HCT116 (cell line): ENCODE results near the gene GJE1. TPM values are rescaled to one million over a fixed set of nuclear protein-coding genes. Genes with fewer than 3 reads are reported as not detected.
"Not testable (repeated sequence)": the region's sequence is repeated elsewhere in the genome, so short reads cannot be mapped to it uniquely, and the experiment has no call there.

Experiments
- ATAC-seq: fragments of 200-7000 bp; cut with Tn5 transposase; 2 replicates; pipeline ENCODE4 v1.9.1; 2020; ENCODE audit warnings: mild to moderate bottlenecking, moderate library complexity
- BruUV-seq: library from RNA; stranded (reverse); fragments of 400-500 nt; replicated peaks from 2 replicates; lab custom pipeline; 2021; lab: Mats Ljungman, UMichigan
- CTCF ChIA-PET: fragments of 300-600 bp; sonication (Branson Sonifier 250); formaldehyde crosslinking; loops from one replicate; lab custom pipeline; 2021; ENCODE audit warnings: antibody characterized with exemption; lab: Charles Lee
- POLR2A ChIA-PET: fragments of 300-600, 350-600 bp; sonication (Branson Sonifier 250); formaldehyde crosslinking; loops from one replicate; lab custom pipeline; 2021; ENCODE audit warnings: antibody characterized with exemption; lab: Charles Lee
- RAD21 ChIA-PET, 2 experiments: fragments of 300-600 bp; sonication (Branson Sonifier 250); formaldehyde crosslinking; loops; one replicate each; lab custom pipeline; 2023; ENCODE audit warnings: low total read pairs in 2 of 2; ENCODE audit not compliant: uncharacterized antibody in 2 of 2, unreplicated experiment in 2 of 2, low non-redundant PET in 1 of 2; lab: Charles Lee
- DNase-seq: peaks from one replicate; pipeline ENCODE4 v3.0.0-alpha.2; 2010; ENCODE audit warnings: low read depth, low spot score
- H2AFZ ChIP-seq: fragments of 200-600 bp; shearing (Covaris generic), sonication (generic); 2 replicates; pipeline ENCODE4 v1.6.1; 2017; ENCODE audit warnings: low read depth, mixed run types, mixed read lengths, antibody characterized with exemption, low read length; ENCODE audit not compliant: poor library complexity, severe bottlenecking
- H3K27ac ChIP-seq: 2 replicates; pipeline ENCODE4 v1.5.1; 2012; ENCODE audit warnings: low read depth, low read length
- H3K27me3 ChIP-seq: fragments of 200-600 bp; sonication (generic); 2 replicates; pipeline ENCODE4 v1.6.1; 2016; ENCODE audit warnings: mixed run types, low read length, mixed read lengths; ENCODE audit not compliant: insufficient read depth
- H3K36me3 ChIP-seq, 2 experiments: fragments of 200-500 bp in 1 of 2; fragments of 200-600 bp in 1 of 2; sonication (Bioruptor generic) in 1 of 2; sonication (generic) in 1 of 2; 2 replicates each; pipeline versions ENCODE4 v1.5.1 to v1.6.1; 2014 to 2016; ENCODE audit warnings: low read length in 2 of 2, inconsistent platforms in 1 of 2, mixed read lengths in 1 of 2, mixed run types in 1 of 2; ENCODE audit not compliant: insufficient read depth in 2 of 2, control insufficient read depth in 1 of 2
- H3K4me1 ChIP-seq, 2 experiments: fragments of 200-600 bp in 1 of 2; sonication (generic) in 1 of 2; 2 replicates each; pipeline versions ENCODE4 v1.5.1 to v1.6.1; 2012 to 2017; ENCODE audit warnings: low read length in 2 of 2, inconsistent platforms in 1 of 2, mild to moderate bottlenecking in 1 of 2, mixed read lengths in 1 of 2, mixed run types in 1 of 2, moderate library complexity in 1 of 2; ENCODE audit not compliant: insufficient read depth in 2 of 2, control insufficient read depth in 1 of 2
- H3K4me2 ChIP-seq: fragments of 200-600 bp; sonication (generic); 2 replicates; pipeline ENCODE4 v1.6.1; 2017; ENCODE audit warnings: mixed run types, low read length, mixed read lengths
- H3K4me3 ChIP-seq, 2 experiments: fragments of 200-600 bp in 1 of 2; sonication (generic) in 1 of 2; replicated peaks in 1 of 2; 2 replicates each; pipeline ENCODE4 v1.5.1; 2011 to 2016; ENCODE audit warnings: low read length in 2 of 2, control low read depth in 1 of 2, low read depth in 1 of 2, mild to moderate bottlenecking in 1 of 2, mixed read lengths in 1 of 2, mixed run types in 1 of 2
- H3K79me2 ChIP-seq: fragments of 200-600 bp; sonication (generic); 2 replicates; pipeline ENCODE4 v1.6.1; 2017; ENCODE audit warnings: mild to moderate bottlenecking, mixed run types, low read length, moderate library complexity, mixed read lengths; ENCODE audit not compliant: insufficient read depth
- H3K9ac ChIP-seq: fragments of 200-600 bp; sonication (generic); 2 replicates; pipeline ENCODE4 v1.6.1; 2016; ENCODE audit warnings: low read length, mixed read lengths
- H3K9me2 ChIP-seq: fragments of 200-600 bp; sonication (generic), shearing (Covaris generic); 2 replicates; pipeline ENCODE4 v1.6.1; 2017; ENCODE audit warnings: mixed run types, mild to moderate bottlenecking, moderate library complexity; ENCODE audit not compliant: insufficient read depth
- H3K9me3 ChIP-seq, 2 experiments: fragments of 200-500 bp in 1 of 2; fragments of 200-600 bp in 1 of 2; sonication (Bioruptor generic) in 1 of 2; sonication (generic) in 1 of 2; 2 replicates each; pipeline ENCODE4 v1.6.1; 2014 to 2017; ENCODE audit warnings: low read length in 2 of 2, mixed read lengths in 2 of 2, inconsistent platforms in 1 of 2, low read depth in 1 of 2, mild to moderate bottlenecking in 1 of 2, mixed run types in 1 of 2, moderate library complexity in 1 of 2; ENCODE audit not compliant: control insufficient read depth in 1 of 2, insufficient read depth in 1 of 2
- H4K20me1 ChIP-seq: fragments of 200-600 bp; sonication (generic), shearing (Covaris generic); 2 replicates; pipeline ENCODE4 v1.6.1; 2017; ENCODE audit warnings: mixed run types, mild to moderate bottlenecking, moderate library complexity; ENCODE audit not compliant: insufficient read depth
- EZH2phosphoT487 ChIP-seq: fragments of 200-600 bp; IDR thresholded peaks from 2 replicates; pipeline ENCODE4 v1.6.1; 2018; ENCODE audit warnings: antibody characterized with exemption, borderline replicate concordance
- REST ChIP-seq: IDR thresholded peaks from 2 replicates; pipeline ENCODE4 v1.6.1; 2012; ENCODE audit warnings: low read depth
- intact Hi-C: fragments of 100-400 bp; cut with micrococcal nuclease; formaldehyde crosslinking; loops from 2 replicates; pipeline ENCODE4 v1.10.0; 2022
- total RNA-seq: library from RNA; stranded (reverse); gene quantifications from one replicate; pipeline ENCODE4 v1.2.1, GENCODE V29; 2021; ENCODE audit not compliant: unreplicated experiment

GJE1 gene
- total RNA-seq, 1 experiment from 2014 or later = not detected

GRCh38 chr6:142088858-142089216 lies 43.9 kb upstream of the GJE1 start:
- Histone ChIP-seq H3K4me2 (no peak overlapping the region), H4K20me1 (no peaks in the 10 kb centered on the region), H3K27ac (no peak overlapping the region), H3K27me3 (no peaks in the 10 kb centered on the region), H3K9ac (no peak overlapping the region), H3K36me3 (no peaks in the 10 kb centered on the region), H3K9me2 (no peaks in the 10 kb centered on the region), H3K79me2 (no peaks in the 10 kb centered on the region), H3K4me1 (no peaks in the 10 kb centered on the region), H2AFZ (no peak overlapping the region), H3K4me3 (no peak overlapping the region), H3K9me3 (no peaks in the 10 kb centered on the region)
- TF ChIP-seq REST = peak; percentile 44
- TF ChIP-seq EZH2phosphoT487 = no peak
- ATAC-seq (no peak), DNase-seq (no peak)
- intact Hi-C loops = no loop called here
- ChIA-PET CTCF (no interaction called here), POLR2A (no interaction called here), RAD21 (no interaction called here)
- no TSS peak for BruUV-seq

- H3K9me2 ChIP-seq, H3K4me3 ChIP-seq, H2AFZ ChIP-seq, H3K4me1 ChIP-seq, CTCF ChIA-PET, H3K9ac ChIP-seq, DNase-seq, H3K27me3 ChIP-seq, H3K4me2 ChIP-seq, ATAC-seq, H3K27ac ChIP-seq, H3K79me2 ChIP-seq, RAD21 ChIA-PET, POLR2A ChIA-PET, H4K20me1 ChIP-seq, BruUV-seq, H3K9me3 ChIP-seq, intact Hi-C loops, H3K36me3 ChIP-seq: not testable (repeated sequence)
These were observed 27.9 kb upstream of the GJE1 start for GRCh38 chr6:142104820-142105219.

- H3K4me2 ChIP-seq, H3K27me3 ChIP-seq, POLR2A ChIA-PET, H3K4me1 ChIP-seq, DNase-seq, BruUV-seq, H2AFZ ChIP-seq, H3K36me3 ChIP-seq, H3K9ac ChIP-seq, H3K79me2 ChIP-seq, H3K9me3 ChIP-seq, ATAC-seq, H4K20me1 ChIP-seq, H3K27ac ChIP-seq, H3K9me2 ChIP-seq, RAD21 ChIA-PET, H3K4me3 ChIP-seq: not testable (repeated sequence)
- intact Hi-C loops = loop anchor here (10.0 kb wide), 1 partner anchor 496 kb away; no protein-coding TSS in a partner anchor
- CTCF ChIA-PET = interaction anchor here (1.0 to 3.7 kb wide), 2 partner anchors 121 to 433 kb away, joined by 4 to 22 read pairs; no protein-coding TSS in a partner anchor
These were observed 21.9 kb upstream of the GJE1 start for GRCh38 chr6:142110820-142111219.
